NCI-H510A treated with DMSO at 0.1 percent for 48 hours (cell line): ENCODE results near the gene C16orf74.
A peak's percentile ranks its signal among the peaks of the same experiment; 100 is the strongest.

Source experiments
- DNase-seq: peaks from one replicate; lab custom pipeline; 2025; lab: John Stamatoyannopoulos, UW

Gene C16orf74

DNA sequence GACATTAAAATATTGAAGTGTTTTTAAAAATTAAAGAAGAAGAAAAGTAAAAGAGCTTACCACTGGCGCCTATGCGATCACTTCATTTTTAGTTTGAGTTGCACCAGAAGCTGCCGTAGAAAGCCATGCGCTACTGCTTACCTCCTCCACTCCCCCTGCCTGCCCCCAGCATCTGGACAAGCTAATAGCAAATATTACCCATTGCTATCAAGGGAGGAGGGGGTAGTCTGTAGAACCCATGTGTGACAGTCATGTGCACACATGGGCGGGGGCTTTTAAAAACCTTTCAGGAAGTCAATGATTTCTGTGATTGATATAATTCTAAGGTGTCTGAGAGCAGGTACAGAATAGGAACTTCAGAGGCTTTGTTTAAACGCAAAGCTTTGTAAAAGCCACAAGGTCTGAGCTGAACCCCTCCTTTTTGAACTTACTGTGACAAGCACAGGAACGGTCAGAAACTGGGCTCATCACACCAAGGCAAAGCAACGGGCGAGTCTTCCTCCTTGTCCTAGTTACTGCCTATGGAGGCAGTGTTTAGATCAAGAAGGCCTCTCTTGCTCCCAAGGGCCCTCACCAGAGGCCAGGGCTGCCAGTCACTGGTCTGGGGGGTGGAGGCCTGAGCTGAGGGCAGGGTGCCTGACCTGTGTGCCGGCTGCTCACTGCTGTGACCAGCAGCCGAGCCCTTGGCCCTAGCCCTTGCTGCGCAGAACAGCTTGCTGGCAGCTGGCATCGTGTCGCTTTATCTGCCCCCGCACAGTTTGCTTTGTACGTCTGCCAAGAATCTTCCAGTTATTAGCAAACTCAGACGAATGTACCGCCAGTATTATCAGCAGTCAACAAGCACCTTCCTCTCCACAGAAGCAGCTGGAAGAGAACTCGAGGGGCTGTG is 77.1 kb downstream of the C16orf74 start:
- DNase-seq: peak; percentile 69

DNA sequence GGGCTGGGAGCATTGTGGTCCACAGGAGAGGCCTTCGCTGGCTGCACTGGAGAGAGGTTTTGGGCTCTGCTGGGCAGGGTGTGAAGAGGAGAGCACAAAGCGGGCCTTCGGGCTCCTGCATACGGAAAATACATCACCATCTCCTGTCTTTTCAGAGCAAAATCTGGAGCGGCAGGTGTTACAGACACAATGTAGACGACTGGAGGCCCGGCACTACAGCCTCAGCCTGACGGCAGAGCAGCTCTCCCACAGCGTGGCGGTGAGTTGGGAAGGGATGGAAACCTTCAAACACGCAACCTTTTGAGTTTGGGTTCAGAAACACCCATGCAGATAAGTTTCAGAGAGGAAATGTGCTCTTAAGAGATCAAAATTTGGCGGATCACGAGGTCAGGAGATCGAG is 80.1 kb downstream of the C16orf74 start:
- DNase-seq: no peak

DNA sequence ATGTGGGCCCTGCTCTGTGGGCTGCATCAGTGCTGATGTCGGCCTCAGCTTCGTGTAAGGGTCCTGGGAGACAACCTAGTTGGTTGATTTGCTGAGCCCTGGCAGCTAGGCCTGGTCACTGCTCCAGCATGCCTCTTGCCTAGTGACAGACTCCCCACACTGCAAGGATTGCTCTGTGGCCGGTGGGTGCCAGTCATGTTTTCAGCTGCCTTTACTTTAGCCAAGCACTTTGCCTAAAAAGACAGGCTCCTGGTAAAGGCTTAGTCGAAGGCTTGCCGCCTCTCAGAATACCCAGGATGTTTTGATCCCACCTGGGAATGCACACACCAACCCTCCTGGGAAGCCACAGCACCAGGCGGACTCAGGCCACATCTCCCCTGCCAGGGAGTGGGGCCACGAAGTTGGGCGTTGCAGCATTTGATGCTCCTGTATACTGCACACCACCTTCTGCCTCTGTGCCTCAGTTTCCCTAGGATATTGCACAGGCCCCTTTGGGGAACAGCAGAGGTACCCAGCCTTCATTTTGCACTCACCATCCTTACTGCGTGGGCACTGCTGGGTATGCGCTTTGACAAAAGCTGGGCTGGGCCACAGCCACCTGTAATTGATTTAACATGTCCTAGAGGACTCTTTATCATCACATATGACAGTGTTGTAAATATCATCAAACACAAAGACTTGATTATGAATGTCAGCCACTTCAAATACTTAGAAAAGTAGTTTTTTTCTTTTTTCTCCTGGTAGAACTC is 82.0 kb downstream of the C16orf74 start:
- DNase-seq: no peak

DNA sequence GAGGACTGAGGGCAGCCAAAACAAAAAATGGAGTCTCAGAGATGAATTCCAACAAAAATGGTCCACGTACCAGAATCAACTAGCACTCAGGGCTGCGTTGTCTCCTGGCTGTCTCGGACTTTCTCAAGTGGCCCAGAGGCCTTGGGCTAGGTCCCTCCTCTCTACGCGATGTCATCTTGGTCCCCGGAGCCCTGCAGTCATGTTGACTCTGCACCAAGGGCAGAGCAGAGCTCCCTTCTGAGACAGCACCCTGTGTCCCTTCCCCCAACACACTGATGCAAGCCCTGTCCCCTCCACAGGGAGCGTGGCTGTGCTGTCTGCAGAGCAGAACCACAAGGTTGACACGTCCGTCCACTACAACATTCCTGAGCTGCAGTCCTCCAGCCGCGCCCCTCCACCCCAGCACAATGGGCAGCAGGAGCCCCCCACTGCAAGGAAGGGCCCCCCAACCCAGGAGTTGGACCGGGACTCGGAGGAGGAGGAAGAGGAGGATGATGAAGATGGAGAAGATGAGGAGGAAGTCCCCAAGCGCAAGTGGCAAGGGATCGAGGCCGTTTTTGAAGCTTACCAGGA is 83.0 kb downstream of the C16orf74 start:
- no peak for DNase-seq

- no peak for DNase-seq
These were observed 83.6 kb downstream of the C16orf74 start for GRCh38 chr16:85667261-85667660.

- no peak for DNase-seq
These were observed 85.0 kb downstream of the C16orf74 start for GRCh38 chr16:85665929-85666328.

GRCh38 chr16:85665373-85665740 is 85.5 kb downstream of the C16orf74 start:
- no peak for DNase-seq

GRCh38 chr16:85664580-85665372 is 86.1 kb downstream of the C16orf74 start:
- DNase-seq: no peak

DNA sequence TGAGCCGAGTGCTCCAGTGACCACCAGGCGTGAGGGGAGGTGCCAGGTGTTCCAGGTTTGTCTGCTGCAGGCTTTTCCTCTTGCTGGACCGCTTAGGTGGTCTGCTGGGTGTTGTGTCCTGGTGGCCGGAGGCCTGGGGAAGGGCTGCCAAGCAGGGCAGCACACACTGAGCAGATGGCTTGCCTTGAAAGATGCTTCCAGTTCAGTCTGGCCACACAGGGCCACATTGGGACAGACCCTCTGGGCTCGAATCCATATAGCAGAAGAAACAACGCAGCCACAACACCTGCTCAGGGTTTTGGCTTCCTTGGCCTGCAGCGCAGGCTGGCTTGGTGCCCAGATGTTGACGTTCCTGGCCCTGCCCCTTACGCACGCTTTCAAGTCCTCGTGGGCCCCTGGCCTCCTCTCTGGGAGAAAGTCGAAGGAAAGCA is 87.0 kb downstream of the C16orf74 start:
- no peak for DNase-seq

- no peak for DNase-seq
These were observed 87.7 kb downstream of the C16orf74 start for GRCh38 chr16:85662976-85663830.

- DNase-seq: no peak
These were observed 88.4 kb downstream of the C16orf74 start for GRCh38 chr16:85662482-85662812.

DNA sequence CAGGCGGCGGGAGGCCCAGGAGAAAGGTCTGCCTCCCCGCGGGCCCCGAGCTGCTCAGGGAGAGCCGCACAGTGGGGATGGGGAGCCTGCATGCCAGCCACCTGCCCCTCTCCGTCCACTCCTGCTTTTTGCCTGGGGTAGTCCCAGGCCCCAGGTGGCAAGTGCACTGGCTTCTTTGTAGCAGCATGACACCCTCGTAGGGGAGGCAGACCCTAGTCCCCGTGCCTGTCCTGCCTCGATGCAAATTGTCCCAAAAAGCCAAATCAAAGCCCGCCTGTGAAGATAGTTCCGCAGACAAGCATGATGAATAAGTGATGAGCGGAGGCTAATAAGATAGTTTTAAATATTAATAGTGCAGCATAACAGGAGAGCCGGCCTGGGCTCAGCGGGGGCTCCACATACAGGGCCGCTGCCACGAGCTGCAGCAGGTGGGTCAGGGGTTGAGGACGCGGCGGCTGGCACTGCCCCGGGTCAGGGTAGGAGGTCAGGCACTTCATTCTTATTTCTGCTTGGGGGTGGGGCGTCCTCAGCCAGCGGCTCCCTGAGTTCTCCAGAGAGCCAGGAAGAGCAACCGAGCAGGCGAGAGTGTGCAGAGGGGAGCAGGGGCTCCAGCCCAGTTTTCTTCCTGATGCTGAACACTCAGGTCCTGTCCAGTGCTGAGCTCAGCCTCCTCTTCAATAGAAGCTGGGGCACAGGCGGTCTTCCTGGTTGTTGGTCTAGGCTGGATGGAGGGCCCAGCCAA is 89.0 kb downstream of the C16orf74 start:
- no peak for DNase-seq

- no peak for DNase-seq
These were observed 89.8 kb downstream of the C16orf74 start for GRCh38 chr16:85660843-85661739.

DNA sequence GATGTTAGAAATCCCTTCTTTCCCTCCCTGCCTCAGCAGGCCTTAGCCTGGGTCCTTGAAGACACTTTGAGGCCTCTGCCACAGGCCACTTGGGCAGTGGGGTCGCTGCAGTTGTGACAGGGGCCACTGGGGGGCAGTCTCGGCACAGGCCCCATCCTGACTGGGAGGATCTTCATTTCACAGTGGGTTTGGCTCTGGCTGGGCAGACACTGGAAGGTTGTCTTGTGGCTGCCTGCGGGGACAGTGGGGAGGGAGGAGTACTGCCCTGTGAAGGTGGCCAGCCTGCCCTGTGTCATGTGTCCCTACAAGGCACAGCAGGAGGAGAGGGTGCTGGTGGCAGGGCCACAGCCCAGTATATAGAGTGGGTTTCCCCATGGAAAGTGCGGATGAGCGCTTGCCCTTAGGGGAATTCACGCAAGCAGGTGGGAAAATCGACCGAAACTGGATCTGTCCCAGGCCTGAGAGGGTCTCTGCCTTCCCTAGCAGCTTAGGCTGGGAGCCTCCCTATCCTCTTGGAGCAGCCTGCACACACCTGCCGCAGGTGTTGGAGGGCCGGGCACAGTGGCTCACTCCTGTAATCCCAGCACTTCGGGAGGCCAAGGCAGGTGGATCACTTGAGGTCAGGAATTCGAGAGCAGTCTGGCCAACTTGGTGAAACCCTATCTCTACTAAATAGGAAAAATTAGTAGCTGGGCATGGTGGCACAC is 90.9 kb downstream of the C16orf74 start:
- peak; percentile 85 for DNase-seq

- DNase-seq: no peak
These were observed 91.6 kb downstream of the C16orf74 start for GRCh38 chr16:85659336-85659735.

DNA sequence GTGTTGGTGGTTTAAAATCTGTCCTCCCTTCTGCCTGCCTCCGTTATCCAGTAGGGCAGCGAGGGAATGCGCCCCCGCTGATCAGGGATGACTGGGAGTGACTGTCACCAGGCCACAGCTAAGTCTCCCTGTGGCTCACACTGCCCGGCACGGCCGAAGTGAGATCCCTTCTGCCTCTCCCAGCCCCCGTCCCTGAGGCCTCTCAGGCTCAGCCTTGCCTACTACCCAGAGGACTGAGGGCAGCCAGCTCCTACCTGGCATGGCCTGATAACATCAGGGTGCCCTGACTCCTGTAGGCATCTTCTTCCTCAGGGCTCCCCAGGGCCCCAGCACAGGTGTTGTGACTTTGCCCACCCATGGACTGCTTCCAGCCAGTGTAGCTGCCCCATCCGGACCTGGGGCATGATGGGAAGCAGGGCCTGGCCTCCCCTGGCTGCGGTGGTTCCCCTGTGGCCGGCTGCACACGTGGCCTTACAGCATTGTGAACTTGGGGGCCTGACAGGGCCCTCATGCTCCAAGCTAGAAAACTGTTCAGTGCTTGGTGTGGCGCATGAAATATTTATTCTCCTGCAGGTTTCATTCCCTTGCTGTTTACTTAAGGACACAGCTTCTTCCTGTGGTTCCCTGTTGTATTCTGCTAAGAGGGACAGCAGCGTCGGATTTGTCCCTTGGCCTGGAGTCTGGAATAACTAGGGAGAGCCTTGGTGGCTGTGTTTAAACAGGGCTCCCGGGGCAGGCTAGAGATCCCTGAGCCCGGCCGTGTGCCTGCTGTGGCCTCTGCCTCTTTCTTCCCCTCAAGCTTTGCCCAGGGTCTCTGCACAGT is 92.2 kb downstream of the C16orf74 start:
- DNase-seq: peak; percentile 36

DNA sequence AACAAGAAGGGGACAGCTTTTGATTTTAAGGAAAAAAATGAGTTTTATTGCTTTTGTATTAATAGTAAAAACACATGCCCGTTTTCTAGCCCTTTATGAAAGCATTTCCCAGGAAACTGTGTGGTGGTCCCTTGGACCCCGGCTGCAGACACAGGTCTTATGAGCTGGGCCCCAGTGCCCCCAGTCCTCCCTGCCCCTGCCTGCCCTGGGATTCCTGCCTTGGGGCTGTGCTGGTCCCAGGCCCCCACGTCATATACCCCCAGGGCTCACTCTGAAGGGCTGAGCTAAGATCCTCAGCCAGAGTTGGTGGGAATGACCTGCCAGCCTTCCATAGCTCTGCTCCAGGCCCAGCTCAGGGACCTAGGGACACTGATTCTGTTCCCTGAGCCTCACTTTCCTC is 92.9 kb downstream of the C16orf74 start:
- DNase-seq: no peak
